GM12891 (cell line): ENCODE measurements around the gene RNU5B-1.

Experiments
- DNase-seq: peaks from one replicate; pipeline ENCODE4 v3.0.0; 2011; ENCODE audit warnings: low spot score; ENCODE audit not compliant: insufficient read length
- FAIRE-seq: peaks from 2 replicates; lab custom pipeline; 2011; peaks lifted over from hg19 to GRCh38; lab: Jason Lieb, UNC
- PAX5 ChIP-seq: IDR thresholded peaks from 2 replicates; pipeline ENCODE4 v1.6.1; 2011; ENCODE audit warnings: low read length, moderate library complexity, mild to moderate bottlenecking; ENCODE audit not compliant: insufficient read depth, severe bottlenecking
- POLR2A ChIP-seq: IDR thresholded peaks from 2 replicates; pipeline ENCODE4 v1.6.1; 2011; ENCODE audit warnings: low read depth, low read length, control low read depth
- POLR2AphosphoS5 ChIP-seq: IDR thresholded peaks from 2 replicates; pipeline ENCODE4 v1.6.1; 2011; ENCODE audit warnings: low read depth, low read length, control low read depth
- POU2F2 ChIP-seq: IDR thresholded peaks from 2 replicates; pipeline ENCODE4 v1.6.1; 2011; ENCODE audit warnings: low read depth, mild to moderate bottlenecking, control low read depth, low read length, moderate library complexity
- SPI1 ChIP-seq: IDR thresholded peaks from 2 replicates; pipeline ENCODE4 v1.6.1; 2011; ENCODE audit warnings: low read depth, low read length, control low read depth
- TAF1 ChIP-seq: IDR thresholded peaks from 2 replicates; pipeline ENCODE4 v1.6.1; 2011; ENCODE audit warnings: low read depth, low read length, control low read depth

Gene RNU5B-1

GRCh38 chr15:65333856-65334255, 29.4 kb downstream of the RNU5B-1 start:
- no peak for FAIRE-seq
- TF ChIP-seq POLR2AphosphoS5 (no peak), POU2F2 (no peak), PAX5 (no peak), SPI1 (no peak), POLR2A (no peak), TAF1 (no peak)
- DNase-seq, result no peak

DNA sequence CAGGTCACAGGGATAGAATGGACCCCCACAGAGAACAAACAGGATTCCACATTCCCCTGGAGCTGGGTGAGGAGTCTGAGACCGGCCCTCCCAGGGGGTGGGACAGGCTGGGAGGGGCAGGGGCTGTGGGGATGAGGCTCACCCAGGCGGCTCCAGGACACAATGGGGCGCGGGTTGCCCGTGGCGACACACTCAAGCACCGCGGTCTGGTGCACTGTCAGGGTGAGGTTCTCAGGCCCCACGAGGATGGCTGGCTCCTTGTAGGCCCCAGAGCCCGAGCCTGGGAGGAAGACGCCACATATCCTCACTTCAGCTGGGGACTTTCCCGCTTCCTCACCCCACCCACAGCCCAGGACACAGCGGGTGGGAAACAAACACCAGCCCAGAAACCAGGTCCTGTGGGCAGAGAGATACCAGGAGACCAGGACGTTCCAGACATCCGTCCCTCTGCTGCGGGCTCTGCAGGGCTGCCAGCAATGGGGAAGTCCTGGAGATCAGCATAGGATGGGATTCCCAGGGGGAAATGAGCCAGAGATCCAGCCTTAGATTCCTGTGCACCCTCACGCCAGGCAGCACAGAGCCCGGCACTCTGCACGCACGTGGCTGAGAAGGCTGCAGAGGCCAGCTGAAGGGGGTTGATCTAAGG, 30.2 kb downstream of the RNU5B-1 start:
- FAIRE-seq (no peak), DNase-seq (no peak)
- no peak for TF ChIP-seq POLR2A
- no peak for TF ChIP-seq POU2F2
- TF ChIP-seq PAX5, result no peak
- no peak for TF ChIP-seq TAF1

DNA sequence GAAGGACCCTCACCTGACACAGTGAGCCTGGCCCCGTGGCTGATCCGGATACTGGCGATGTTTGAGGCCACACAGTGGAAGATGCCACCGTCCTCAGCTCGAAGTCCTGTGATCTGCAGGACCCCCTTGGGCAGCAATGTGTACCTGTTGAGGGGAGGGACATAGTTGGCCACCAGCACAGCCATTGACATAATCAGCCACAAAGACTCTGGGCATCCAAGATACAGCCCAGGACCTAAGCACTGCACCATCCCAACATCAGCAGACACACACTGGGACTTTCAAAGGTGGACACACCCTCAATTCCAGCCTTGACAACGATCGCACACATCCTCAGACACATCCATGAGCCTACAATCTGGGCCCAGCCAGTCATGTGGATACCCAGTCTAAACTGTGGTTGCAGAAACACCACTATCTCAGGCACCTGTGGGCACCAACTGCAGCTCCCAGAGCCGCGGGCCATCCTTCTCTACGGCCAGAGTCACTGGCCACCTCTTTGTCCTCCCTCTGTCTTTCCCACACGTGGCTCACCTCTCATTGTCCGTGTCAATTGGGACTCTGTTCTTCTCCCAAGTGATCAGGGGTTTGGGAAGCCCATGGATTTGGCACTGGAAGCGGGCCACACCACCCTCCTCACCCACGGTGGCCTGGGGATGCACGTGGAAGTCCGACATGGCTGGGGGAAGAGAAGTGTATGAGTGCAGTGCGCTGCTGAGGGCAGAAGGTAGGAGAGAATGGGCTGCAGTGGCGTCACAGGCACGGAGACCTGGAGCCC, 31.0 kb downstream of the RNU5B-1 start:
- no peak for TF ChIP-seq POLR2AphosphoS5
- TF ChIP-seq POU2F2, result no peak
- no peak for TF ChIP-seq POLR2A
- TF ChIP-seq SPI1, result no peak
- TF ChIP-seq TAF1, result no peak
- no peak for TF ChIP-seq PAX5
- DNase-seq (no peak), FAIRE-seq (no peak)

- TF ChIP-seq POLR2AphosphoS5, result no peak
- no peak for TF ChIP-seq POU2F2
- TF ChIP-seq POLR2A, result no peak
- TF ChIP-seq PAX5, result no peak
- TF ChIP-seq TAF1, result no peak
- TF ChIP-seq SPI1, result no peak
- DNase-seq (no peak), FAIRE-seq (no peak)
Measured at GRCh38 chr15:65336493-65337435, 32.3 kb downstream of the RNU5B-1 start.

DNA sequence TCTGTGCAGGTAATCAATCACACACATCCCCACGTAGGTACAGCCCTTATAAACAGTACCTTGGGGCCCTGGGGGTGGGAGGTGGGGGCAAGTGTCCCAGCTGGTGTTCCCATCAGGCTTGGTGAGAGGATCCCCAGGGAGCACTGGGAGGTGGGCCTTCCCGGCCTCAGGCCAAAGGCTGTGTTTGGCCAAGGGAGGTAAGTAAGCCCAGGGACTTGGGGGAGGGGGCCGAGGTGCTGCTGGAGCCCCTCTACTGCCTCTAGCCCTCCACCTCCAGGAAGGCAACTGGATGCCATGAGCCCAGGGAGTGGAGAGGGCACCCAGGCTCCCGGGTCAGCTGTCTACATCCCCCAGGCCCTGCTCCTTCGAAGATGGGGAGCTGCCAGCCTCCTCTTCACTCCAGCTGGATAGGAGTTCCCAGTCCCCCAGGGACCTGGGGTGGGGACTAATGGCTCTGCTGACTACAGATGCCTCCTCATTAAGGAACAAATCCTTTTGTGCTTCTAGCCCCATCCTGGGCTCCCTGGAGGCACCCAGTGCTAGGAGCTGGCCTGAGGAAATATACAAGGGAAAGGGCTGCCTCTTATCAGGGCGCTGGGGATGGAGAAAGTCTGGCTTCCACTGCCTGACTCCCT, 33.1 kb downstream of the RNU5B-1 start:
- FAIRE-seq (no peak), DNase-seq (no peak)
- TF ChIP-seq SPI1 (no peak), POU2F2 (no peak), TAF1 (no peak), PAX5 (no peak), POLR2AphosphoS5 (no peak), POLR2A (no peak)

GRCh38 chr15:65338366-65338765, 33.9 kb downstream of the RNU5B-1 start:
- TF ChIP-seq TAF1, result no peak
- TF ChIP-seq POLR2AphosphoS5, result no peak
- no peak for TF ChIP-seq PAX5
- no peak for TF ChIP-seq POLR2A
- no peak for TF ChIP-seq POU2F2
- no peak for TF ChIP-seq SPI1
- FAIRE-seq (no peak), DNase-seq (no peak)

- DNase-seq (no peak), FAIRE-seq (no peak)
- no peak for TF ChIP-seq POLR2AphosphoS5
- TF ChIP-seq POU2F2, result no peak
- TF ChIP-seq POLR2A, result no peak
- no peak for TF ChIP-seq PAX5
- TF ChIP-seq SPI1, result no peak
Measured at GRCh38 chr15:65338823-65339222, 34.3 kb downstream of the RNU5B-1 start.

DNA sequence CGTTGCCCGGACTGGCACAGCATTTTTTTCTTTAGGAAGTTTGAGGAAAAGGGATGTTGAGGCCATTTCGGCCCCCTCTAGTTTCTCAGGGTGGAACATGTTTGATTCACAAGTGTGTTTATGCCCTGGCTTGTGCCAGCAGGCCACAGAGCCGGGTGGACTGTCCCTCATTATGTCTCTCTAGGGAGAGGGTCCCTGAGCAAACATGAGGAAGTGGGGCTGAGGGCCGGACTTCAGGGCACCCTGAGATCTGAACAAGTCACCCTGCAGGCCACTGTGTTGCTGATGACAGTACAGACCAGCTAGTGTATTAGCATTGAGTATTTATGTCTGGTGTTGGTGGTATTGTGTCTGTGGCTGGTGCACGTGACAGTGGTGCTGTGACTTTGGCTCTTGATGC, 34.9 kb downstream of the RNU5B-1 start:
- DNase-seq, result no peak
- FAIRE-seq, result peak; percentile 23
- TF ChIP-seq TAF1 (no peak), PAX5 (no peak), POU2F2 (no peak), POLR2A (no peak), SPI1 (no peak), POLR2AphosphoS5 (no peak)

DNA sequence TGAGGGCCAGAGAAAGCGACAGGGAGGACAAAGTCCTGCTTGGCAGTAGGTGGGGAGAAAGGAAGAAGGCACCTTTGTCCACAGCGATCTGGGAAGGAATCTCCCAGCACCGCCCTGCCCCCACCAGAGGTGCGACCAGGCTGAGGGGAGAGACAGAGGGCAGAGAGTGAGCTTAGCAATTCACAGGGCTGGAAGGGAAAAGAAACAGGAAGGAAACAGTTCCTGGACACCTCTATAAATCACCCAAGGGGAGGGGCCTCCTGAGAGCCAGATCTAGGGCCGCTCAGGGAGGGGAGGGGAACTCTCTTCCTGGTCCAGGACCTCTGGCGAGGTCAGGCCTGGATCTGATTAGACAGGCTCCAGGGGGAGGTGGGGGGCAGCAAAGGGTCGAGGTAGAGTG, 35.4 kb downstream of the RNU5B-1 start:
- FAIRE-seq (no peak), DNase-seq (no peak)
- TF ChIP-seq POLR2A (no peak), POLR2AphosphoS5 (no peak), SPI1 (no peak), TAF1 (no peak), POU2F2 (no peak), PAX5 (no peak)

DNA sequence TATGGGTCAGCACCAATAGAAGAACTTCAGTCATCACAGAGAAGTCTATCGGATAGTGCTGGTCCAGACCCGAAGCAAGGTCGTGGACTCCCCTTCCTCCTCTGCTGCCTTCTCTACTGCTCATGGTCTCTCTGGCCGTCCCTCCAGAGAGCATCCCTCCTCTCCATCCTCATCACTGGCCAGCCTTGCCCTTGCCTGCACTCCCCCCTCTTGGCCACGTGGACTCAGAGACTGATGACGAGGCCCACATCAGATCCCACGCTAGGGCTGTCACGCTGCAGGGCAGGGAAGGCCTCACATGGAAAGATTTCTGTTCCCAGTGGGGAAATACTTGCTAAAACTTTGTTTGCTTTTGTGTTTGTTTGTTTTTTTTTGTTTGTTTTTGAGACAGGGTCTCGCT, 38.0 kb downstream of the RNU5B-1 start:
- TF ChIP-seq POLR2A (no peak), SPI1 (no peak), POLR2AphosphoS5 (no peak), POU2F2 (no peak)
- DNase-seq (no peak), FAIRE-seq (no peak)
